Tibial nerve (tissue), 3 donors: ENCODE results near the gene SIM2.

Experiments
- CTCF ChIP-seq, 5 experiments: fragments of 200-600 bp in 3 of 5; fragments of 450-650 bp in 2 of 5; sonication (generic) in 3 of 5; IDR thresholded peaks; one replicate each; pipeline ENCODE4 v1.5.1; 2016 to 2019; ENCODE audit warnings: antibody characterized with exemption in 5 of 5, mild to moderate bottlenecking in 3 of 5, moderate library complexity in 2 of 5
- POLR2A ChIP-seq, 2 donors: fragments of 450-650 bp; IDR thresholded peaks; one replicate each; pipeline ENCODE4 v1.6.1; 2017; ENCODE audit warnings: antibody characterized with exemption in 2 of 2, mild to moderate bottlenecking in 2 of 2, moderate library complexity in 2 of 2

GRCh38 chr21:36763305-36763704 is 64.4 kb downstream of the SIM2 start:
- TF ChIP-seq POLR2A (IDR thresholded peaks at IDR 0.05) (no peak), CTCF (IDR thresholded peaks at IDR 0.05) (no peak)
